Suppressor macrophage treated with lipopolysaccharide for 1 hour (primary cell): ENCODE data around the gene VDAC1.

Source experiments
- DNase-seq, 3 donors: peaks; one replicate each; pipeline ENCODE4 v3.0.0-alpha.2; 2020 to 2022

Gene VDAC1

GRCh38 chr5:133924221-133924920, 80.4 kb downstream of the VDAC1 start:
- DNase-seq = no peak

DNA sequence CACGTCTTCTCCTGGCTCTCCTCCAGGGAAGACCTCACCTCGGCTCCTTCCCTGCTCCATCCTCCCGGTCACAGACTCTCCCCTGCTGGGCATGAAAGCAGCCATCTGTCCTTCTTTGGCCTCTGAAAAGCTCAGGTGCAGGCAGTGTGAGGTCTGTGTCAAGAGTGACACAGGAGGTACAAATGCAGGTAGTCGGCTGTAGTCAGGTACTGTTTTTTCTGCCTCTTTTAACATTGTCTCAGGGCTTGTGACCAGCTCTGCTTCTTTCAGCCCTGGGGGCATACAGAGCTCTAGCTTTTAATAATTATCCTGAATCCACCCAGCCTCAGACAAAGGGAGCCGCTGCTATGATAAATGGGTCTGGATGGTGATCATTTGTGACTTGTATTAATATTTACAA, 82.8 kb downstream of the VDAC1 start:
- DNase-seq = no peak
